OCI-LY1 (cell line): ENCODE results near the gene ACOT11.

Source experiments
- CTCF ChIP-seq: fragments of 200-600 bp; sonication (generic), shearing (Covaris generic); IDR thresholded peaks from 2 replicates; pipeline ENCODE4 v1.5.1; 2017; ENCODE audit warnings: mild to moderate bottlenecking, antibody characterized with exemption, low read length, moderate library complexity, mixed read lengths
- EZH2 ChIP-seq: fragments of 200-600 bp; sonication (generic), shearing (Covaris generic); IDR thresholded peaks from 2 replicates; pipeline ENCODE4 v1.8.0; 2017; ENCODE audit warnings: borderline replicate concordance, mixed run types, mild to moderate bottlenecking, antibody characterized with exemption, low read length, moderate library complexity, mixed read lengths

GRCh38 chr1:54567961-54568360 lies 19.9 kb downstream of the ACOT11 start:
- TF ChIP-seq EZH2 (no peak), CTCF (no peak)
